Stimulated activated CD4-positive, alpha-beta T cell treated with anti-CD3 and anti-CD28 coated beads, Interleukin-15, amount 100 ng/mL, for 24 hours (primary cell): ENCODE data around the gene GLB1L3.

ENCODE experiments used
- DNase-seq: peaks from one replicate; pipeline ENCODE4 v3.0.0-alpha.2; 2020

GLB1L3 gene

DNA sequence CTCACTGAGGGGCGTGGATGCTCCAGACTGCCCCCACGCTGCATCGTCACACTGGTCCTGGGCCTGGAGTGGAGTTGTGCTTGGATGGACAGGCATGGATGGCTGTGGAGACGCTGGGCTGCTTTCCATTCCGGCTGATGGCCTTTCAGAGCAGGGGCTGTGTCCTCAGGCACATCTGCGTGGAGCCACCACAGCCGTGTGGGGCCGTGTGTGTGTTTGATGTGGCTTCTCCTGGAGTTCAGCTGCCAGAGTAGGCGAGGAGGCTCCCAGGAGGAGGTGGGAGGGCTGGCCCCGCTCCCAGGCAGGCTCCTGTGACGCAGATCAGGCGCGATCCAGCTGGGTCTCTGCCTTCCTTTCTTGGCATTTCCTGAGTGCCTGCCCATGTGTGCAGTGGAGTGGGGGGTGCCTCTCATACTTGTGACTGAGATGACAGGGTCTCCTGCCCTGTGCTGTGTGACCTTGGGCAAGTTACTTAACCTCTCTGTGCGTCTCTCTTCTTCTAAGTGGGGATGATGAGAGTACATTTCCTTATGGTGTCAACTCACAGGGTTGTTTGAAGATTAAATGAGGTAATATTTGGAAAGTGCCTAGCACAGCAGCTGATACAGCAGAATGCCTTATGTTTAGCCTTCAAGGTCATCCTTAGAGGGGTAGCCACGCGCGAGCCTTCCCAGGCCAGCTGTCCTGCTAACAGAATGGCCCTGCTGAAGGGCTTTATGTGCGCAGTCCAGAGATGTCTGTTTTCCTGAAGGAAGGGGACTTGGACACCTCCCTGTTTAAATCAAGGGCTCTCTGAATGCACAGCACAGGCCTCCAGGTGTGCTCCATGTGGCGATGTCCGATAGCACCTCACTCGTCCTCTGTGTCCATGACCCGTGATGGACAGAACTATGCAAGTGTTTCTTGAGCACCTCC is 89.1 kb downstream of the GLB1L3 start:
- DNase-seq = no peak

- no peak for DNase-seq
These were observed 90.1 kb downstream of the GLB1L3 start for GRCh38 chr11:134366254-134366653.

DNA sequence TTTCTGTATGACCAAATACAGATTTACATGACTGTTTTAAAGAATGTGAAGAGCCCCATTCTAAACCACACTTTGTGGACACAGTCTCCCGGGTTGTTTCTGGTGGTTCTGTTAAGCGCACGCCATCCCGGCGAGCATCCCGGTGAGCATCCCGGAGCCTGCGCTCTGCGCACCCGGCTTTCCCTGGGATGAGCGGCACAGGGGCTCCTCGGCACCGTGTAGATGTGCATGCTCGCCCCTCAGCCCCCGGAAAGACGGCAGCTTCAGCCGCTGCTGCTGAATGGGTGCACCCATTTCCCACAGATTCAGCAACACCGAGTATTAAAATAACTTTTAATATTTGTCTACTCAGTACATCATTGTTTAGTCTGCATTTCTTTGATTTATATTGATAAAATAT is 91.6 kb downstream of the GLB1L3 start:
- no peak for DNase-seq
